Bone marrow (tissue), 2 donors: ENCODE data around the gene ATP9B.

Experiments used
- DNase-seq, 2 donors: peaks; one replicate each; lab custom pipeline; 2025; lab: John Stamatoyannopoulos, UW

Gene ATP9B

GRCh38 chr18:79427368-79428225, 358.4 kb downstream of the ATP9B start:
- DNase-seq: no peak
